HG03159 (cell line): ENCODE data around the gene PTPRN2.
"Not testable (repeated sequence)": the region's sequence is repeated elsewhere in the genome, so short reads cannot be mapped to it uniquely, and the experiment has no call there.

ENCODE experiments used
- ATAC-seq: cut with Tn5 transposase; IDR thresholded peaks from one replicate; pipeline ENCODE4 v1.9.1; 2021; ENCODE audit warnings: mild to moderate bottlenecking, moderate library complexity; ENCODE audit not compliant: unreplicated experiment

PTPRN2 gene

DNA sequence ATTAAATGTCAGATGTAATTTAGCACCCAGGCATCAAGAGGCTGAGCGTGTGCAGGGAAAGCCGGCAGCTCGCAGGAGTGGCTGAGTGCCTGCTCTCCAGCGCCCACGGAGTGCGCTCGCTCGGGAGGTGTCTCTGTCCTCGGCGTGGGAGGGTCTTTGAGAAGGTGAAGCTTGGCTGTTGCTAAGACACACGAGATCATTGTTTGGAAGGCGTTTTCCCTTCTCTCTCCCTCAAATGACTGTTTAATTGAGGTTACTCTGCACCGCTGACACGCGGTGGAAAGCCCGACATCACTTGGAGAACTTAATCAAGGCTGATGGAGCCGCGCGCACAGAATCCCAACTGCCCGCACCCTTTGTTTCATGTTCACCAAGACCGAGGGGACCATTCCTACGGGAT lies 836.2 kb downstream of the PTPRN2 start:
- no peak for ATAC-seq

DNA sequence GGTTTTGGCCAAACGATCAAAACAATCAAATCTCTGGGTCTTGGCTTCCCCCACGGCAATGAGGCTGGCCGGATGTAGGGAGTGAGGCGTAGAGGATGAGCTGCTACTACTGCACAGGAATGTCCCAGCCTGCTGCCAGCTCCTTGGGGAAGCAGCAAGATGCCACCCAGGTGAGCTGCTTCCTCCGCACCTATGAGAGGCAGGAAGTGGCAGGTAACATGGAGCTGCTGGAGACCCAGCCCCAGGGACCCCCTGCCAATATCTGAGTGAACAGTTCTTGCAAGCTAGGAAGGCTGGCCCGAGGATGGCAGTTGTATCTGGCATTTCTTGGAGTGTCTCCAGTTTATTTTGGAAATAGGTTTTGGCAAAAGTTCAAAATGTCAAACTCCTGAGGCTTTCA lies 837.3 kb downstream of the PTPRN2 start:
- ATAC-seq: no peak

DNA sequence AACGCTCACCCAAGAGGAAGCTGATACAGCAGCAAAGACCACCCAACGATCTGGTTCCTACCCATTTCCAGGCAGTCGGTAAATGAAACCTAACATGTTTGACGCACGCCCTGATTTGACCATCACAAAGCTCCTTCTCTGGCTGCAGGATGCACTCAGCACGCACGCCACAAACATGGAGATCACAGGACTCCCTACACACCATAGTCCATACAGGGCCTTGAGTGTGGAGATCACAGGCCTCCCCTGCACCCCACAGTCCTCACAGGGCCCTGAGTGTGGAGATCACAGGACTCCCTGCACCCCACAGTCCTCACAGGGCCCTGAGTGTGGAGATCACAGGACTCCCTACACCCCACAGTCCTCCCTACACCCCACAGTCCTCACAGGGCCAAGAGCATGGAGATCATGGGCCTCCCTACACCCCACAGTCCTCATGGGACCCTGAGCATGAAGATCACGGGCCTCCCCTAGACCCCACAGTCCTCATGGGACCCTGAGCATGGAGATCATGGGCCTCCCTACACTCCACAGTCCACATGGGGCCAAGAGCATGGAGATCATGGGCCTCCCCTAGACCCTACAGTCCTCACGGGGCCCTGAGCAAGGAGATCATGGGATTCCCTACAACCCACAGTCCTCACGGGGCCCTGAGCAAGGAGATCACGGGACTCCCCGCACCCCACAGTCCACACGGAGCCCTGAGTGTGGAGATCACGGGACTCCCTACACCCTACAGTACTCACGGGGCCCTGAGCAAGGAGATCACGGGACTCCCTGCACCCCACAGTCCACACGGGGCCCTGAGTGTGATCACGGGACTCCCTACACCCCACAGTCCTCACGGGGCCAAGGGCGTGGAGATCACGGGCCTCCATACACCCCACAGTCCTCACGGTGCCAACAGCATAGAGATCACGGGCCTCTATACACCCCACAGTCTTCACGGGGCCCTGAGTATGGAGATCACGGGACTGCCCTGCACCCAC lies 841.6 kb downstream of the PTPRN2 start:
- no peak for ATAC-seq

DNA sequence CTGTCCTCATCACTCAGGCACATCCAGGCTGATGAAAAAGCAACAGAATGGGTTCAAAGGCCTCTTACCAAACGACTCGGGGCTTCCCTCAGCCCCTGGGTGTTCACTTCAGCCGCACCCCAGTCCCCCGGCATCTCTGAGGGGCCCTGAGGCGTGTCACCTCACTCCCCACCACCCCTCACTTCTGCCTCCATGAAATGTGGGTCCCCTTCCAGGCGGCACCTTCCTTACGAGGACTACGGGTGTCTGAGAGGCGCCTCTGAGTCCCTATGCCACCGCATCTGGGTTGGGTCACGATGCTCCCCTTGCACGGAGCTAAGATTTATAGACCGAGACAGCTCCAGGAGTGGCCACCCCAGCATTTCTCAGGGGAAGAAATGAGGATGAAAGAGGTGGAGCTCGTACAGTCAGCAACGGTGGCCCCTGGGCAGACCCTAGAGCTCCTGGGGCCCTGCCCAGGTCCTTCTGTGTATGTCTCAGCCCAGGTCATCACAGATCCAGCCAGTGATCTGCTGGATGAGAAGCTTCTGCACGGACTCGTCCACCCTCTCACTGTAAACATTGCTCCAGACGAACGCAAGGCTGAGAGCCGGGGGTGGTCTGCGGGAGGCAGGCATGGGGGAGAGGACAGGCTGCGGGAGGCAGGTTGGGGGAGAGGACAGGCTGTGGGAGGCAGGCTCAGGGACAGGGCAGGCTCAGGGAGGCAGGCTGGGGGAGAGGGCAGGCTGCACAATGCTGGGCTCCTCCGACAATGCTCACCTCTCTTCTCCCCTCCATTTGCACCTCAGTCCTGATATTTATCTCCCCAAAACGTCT lies 842.6 kb downstream of the PTPRN2 start:
- no peak for ATAC-seq

DNA sequence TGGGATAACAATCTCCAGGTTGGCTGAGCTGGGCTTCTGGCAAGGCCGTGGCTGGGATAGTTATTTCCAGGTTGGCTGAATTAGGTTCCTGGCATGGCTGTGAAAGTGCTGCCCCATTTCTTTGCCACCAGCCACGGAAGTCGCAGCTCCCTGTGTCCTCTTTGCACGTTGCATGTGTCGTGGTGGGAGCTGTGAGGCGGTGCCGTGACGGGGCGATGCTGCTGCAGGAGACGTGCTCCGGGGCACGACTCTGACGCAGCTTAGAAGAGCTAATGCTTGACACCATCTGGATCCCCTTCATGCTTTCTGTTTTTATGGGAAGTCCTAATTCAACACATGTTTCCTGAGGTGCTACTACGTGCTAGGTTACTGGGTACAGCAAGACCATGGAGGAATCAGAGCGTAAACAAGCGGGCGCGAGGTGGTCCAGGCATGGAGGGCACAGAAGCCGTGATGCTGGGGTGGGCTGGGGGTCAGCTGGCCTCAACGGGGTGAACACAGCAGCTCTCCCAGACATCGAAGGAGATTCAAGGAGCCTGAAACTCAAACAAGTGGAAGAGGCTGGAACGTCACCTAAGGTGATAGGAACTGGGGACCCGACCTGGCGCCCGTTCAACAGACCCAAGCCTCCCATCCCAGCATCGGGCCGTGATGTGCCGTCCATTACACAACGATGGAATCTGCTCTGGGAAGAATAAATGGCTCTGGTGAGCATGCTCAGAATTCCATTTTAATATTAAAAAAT lies 843.7 kb downstream of the PTPRN2 start:
- ATAC-seq: no peak

DNA sequence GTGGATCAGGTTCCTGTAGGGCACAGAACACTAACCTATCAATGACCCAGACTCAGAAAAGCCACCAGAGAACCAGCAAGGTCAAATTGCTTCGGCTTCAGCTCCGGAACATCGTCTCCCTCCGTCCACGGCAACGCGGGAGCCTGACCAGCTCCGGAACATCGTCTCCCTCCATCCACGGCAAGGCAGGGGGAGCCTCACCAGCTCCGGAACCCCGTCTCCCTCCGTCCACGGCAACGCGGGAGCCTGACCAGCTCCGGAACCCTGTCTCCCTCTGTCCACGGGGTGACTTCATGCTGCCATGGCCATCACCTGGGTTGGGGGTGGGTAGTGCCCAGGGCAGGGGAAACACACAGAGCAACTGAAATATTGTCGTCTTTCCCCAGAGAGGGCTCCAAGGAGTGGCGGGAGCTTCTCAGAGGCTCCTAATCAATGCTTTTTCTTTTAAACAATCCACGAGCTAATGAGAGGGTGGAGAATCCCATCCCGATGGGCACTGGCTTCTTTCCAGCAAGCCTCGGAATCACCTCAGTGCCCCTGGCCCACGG lies 847.3 kb downstream of the PTPRN2 start:
- no peak for ATAC-seq

DNA sequence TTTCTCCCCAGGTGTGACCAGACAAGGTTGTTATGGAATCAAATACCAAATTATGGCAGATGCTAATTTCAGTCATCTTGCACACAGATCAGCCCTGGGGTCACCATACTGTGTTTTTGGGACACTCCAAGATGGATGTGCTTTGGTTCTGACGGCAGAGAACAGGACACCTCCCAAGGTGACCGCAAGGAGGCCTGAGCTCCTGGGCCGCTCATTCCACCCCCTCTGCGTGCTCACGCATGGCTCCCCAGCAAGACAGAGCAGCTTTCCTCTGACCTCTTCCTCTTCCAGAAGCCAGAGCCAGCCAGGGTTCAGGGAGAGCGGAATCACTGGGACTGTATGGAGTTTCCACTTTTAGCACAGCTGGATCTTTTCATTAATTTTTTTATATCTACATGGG lies 848.0 kb downstream of the PTPRN2 start:
- ATAC-seq: no peak

DNA sequence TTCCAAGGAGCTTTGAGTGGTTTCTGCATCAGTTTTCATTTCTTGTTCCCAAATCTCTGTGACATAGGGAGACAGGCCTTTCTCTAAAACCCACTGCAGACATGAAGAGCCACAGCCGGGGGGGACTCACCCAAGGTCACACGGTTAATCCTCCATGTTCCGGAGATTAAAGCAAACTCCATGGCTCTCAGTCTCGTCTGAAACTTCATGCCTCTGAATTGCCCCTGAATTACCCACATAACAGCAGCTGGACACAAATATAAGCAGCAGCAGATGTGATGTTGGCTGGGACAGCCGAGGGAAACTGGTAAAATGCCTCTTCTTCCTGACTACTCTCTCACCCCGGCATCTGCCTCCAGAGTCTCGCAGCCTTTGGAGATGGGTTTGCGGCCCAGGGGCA lies 848.6 kb downstream of the PTPRN2 start:
- no peak for ATAC-seq

DNA sequence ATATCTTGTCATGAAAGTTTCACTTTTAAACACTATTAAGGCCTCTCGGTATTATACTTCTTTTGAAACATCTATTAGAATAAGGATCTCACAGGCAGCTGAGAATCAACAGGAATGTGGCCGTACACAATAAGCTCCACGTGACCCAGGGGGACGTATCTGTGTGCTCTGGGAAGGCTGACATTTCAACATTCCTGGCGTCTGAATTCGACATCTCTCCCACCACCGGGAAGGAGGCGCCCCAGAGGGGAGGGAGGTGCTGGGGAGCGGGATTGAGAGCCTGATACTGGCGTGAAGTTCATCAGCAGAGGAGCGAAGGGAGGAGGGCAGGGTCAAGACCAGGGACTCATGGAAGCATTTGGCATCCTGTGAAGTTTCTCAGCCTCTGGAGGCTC lies 849.6 kb downstream of the PTPRN2 start:
- ATAC-seq: no peak

DNA sequence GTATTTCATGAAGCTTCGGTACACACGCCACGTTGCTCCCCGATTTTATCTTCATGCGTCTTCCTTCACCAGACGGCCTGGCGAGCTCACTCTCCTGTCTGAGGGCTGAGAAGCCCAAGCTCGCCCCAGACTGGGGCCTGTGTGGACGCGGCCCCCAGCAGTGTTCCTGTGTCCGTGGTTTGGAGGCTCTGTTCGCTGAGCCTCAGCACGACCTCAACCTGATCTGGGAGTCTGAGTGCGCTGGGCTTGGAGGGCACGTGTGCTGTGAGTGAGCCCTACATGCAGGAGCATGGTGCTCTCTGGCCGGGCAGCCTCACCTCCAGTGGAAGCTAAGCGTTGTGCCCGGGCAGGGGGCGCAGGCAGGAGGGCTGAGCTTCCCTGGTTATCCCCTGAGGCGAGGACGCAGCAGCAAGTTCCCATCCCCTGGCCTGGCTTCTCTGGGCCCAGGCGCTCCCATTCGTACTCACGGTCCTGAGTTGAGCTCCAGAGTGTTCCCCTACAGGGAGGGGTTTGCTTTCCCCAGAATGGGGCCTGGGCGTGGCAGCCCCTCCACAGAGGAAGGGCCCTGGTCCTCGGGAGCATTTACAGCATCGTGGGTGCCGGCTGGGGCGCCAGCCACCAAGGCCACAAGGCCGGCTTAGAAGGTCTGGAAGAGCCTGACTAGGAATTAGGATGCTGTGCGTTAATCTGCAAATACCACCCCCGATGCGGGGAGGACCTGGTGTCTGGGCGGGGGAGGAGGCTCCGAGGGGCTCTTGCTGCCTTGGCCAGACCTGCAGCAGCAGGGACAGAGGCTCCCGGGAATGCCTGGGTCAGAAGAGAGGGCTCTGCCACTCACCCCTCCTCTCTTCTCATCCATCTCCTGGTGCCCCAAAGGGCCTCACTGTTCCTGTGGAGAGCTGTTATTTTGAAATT lies 850.2 kb downstream of the PTPRN2 start:
- ATAC-seq: no peak

DNA sequence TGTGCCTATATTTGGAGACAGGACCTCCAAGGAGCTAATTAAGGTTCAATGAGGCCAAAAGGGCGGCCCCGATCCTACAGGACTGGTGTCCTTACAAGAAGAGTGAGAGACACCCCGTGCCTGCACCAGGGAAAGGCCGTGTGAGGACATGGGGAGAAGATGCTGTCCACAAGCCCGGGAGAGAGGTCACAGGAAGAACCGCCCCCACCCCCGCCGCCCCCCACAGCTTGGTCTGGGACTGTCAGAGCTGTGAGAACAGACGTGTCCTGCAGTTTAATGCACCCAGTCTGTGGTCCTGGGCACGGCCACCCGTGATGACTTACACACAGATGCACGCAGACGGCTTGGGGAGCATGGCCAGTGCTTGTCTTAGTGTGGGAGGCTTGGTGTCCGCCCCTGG lies 851.3 kb downstream of the PTPRN2 start:
- no peak for ATAC-seq

DNA sequence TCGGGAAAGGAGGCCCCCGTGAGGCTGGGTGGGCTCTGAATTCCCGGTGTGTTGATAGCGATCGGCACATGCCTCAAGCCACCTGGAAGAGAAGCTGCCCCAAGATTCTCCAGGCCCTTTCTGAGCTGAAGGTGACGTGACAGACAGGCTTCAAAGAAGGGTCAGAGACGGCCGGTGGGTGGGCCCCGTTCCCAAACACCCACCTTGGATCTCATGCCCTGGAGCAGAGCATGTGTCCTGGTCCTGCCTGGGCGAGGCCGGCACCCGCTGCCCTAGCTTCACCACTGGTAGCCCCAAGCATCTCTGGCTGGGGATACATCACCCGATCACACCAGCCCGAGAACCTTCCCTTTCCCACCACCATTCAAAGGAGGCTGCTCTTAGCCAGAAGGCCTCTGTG lies 851.8 kb downstream of the PTPRN2 start:
- ATAC-seq: no peak

DNA sequence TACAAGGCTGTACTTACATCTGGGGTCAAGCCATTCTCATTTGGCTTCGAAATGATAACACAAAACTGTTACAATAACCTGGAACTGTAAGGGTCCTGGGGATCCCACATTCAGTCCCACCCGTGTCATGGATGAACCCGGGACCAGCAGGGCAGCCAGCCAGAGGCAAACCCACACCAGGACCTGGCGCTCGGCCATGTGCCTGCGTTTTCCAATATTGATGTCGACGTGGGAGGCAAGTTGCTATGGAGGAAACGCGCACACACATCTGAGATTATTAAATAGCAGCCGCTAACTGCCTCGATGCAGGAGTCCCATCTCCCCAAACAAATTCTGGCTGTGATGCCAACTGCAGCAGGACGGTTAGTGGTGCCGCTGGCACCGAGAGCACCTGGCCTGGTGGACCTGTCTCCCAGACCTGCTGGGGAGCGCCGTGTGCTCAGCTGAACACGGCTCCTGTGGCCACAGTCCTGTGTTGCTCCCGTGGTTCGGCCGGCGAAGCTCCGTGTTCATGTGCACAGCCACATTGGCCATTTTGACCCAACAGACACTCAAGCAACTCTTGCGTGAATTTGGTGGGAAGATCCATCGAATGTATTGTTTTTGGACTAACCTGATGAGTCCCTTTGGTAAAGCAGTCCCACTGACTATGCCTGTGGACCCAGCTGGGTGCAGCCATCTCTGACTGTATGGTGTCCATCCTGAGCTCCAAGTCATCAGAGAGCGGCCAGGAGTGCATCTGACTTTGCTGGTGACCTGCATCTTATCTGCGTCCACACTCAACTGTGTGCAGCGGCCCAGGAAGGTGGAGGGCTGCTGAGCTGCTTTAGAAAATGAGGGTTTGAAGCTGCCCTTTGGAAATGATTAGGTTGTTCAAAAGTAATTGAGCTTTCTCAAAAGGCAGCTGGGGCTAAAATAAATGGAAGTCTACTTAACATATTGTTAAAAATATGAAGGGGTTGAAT lies 852.7 kb downstream of the PTPRN2 start:
- ATAC-seq: no peak

DNA sequence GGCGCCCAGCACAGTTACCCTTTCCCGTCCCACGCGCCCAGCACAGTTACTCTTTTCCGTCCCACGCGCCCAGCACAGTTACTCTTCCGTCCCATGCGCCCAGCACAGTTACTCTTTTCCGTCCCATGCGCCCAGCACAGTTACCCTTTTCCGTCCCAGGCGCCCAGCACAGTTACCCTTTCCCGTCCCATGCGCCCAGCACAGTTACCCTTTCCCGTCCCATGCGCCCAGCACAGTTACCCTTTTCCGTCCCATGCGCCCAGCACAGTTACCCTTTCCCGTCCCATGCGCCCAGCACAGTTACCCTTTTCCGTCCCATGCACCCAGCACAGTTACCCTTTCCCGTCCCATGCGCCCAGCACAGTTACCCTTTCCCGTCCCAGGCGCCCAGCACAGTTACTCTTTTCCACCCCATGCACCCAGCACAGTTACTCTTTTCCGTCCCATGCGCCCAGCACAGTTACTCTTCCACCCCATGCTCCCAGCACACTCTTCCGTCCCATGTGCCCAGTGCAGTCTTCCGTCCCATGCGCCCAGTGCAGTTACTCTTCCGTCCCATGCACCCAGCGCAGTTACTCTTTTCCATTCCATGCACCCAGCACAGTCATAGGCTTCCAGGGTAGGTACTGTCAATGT lies 853.7 kb downstream of the PTPRN2 start:
- ATAC-seq: not testable (repeated sequence)

DNA sequence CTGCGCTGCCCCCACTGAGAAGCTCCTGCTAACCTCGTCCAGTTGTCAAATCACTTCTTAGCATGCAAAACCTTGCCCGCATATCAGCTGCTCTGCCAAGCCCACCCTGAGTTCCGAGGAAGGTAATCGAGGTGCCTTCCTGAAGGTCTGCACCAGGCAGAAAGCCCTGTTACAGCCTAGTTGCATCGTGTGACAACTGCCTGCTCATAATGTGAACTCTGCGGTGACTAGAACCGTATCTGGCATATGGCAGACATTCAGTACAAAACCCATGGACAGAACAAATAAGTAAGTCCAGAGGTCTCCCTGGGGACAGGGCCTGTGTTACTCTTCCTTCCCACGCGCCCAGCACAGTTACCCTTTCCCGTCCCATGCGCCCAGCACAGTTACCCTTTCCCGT lies 856.5 kb downstream of the PTPRN2 start:
- no peak for ATAC-seq

DNA sequence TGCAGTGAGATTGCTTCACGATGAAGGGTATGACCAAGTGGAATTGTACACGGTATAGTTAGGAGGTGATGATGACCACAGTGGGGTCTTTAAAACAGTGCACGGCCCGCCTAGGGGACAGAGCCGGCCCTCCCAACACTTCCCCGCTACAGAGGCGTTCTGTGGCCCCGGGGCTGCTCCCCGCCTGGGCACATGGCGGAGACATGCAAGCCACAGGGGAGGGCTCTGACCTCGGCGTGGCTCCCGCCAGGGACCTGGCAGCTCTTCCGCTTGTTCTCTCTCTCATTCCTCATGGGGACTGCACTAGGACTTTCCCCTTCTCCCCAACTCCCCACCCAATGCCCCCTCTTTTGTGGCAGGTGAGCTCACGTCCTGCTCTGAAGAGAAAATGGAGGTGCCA lies 857.0 kb downstream of the PTPRN2 start:
- ATAC-seq: no peak

DNA sequence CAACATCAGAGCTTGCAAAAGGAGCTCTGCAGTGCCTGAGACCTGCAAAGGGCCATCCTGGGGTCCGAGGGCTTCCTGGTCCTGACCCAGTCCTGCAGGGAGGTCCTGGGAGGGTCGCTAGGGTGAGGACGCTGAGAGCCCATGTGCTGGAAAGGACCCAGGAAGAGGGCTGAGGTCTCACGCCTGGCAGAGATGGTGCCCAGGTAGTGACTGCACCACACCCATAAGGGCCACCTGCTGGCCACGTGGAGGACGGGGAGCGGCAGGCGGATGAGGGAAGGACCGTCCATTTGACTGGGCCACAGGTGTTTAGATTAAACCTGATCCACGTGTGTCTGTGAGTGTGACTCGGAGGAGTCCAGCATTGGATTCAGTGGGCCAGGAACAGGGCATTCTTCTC lies 858.1 kb downstream of the PTPRN2 start:
- no peak for ATAC-seq

DNA sequence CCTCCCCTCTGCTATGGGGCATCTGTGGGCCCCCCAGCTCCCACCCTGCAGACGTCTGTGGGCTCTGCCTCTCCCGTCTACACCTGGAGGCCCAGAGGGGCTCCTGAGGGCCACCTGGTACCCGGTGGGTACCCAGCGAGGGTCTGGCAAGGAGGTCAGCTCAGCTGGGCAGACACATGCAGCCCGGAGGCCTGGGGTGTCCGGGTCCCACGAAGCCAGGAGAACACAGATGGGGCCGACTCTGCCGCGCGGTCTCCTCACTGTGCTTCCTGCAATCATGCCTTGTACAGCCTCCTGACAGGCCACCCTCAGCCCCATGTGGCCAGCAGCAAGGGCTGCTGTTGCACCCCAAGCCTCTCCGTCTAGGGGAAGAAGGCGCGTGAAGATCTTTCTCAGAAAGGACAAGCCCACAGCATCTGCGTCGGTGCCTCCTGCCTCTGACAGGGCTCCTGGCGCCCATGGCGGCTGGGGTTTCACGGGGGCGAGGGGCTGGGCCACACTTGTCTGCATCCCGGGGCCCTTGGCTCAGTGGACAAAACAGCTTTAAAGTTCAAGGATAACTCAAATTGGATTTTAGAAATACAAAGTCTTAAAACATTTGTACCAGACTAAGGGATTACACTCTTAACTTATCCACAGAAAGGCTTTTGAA lies 859.5 kb downstream of the PTPRN2 start:
- ATAC-seq: no peak
